ENCODE data around the gene GPX5. TPM values are rescaled to one million over a fixed set of nuclear protein-coding genes. Genes with fewer than 3 reads are reported as not detected.

Gene GPX5
- total RNA-seq, 3 donors from 2014 or later (not counting 1 experiment from before 2014, with no cell fraction given) = not detected

DNA sequence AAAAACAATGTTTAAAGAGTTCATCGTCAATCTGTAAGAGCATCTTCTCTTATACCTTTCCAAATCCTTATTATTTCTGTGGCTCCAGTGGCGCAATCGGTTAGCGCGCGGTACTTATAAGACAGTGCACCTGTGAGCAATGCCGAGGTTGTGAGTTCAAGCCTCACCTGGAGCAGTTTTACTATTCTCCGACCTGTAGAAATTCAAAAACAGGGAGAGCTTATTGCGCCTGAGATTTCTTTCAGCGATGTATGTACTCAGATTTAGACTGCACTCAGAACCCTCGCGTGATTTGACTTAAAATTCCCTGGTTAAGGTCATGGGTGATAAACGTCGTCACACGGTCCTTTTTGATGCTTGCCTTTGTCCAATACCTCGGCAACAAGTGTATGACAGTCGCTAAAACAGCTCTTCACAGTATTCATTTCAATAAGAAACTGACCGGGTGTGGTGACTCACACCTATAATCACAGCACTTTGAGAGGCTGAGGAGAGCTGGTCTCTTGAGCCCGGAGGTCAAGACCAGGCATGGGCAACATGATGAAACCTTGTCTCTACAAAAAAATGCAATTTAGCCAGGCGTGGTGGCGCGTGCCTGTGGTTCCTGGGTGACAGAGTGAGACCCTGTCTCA, 11.9 kb downstream of the GPX5 start:
- WGBS (ENCODE audit: insufficient coverage) = 42% methylated on average over 22 of the region's 22 CpGs
- H3K4me3 ChIP-seq (ENCODE audit: low read length) = no peak overlapping the region
- Mint-ChIP-seq H3K27me3 (ENCODE audit: low read depth in 2 of 2) (peaks cover 54 to 96% of the 10 kb centered on the region in 2 donors), H3K4me3 (no peak overlapping the region), H3K36me3 (peaks cover 8% of the 10 kb centered on the region), H3K9me3 (peaks cover 0 to 8% of the 10 kb centered on the region in 2 donors), H3K27ac (no peak overlapping the region), H3K4me1 (peaks cover 4 to 5% of the 10 kb centered on the region in 2 donors)
- intact Hi-C loops (cut with micrococcal nuclease) = no loop called here
- TF ChIP-seq, protein P1, sequence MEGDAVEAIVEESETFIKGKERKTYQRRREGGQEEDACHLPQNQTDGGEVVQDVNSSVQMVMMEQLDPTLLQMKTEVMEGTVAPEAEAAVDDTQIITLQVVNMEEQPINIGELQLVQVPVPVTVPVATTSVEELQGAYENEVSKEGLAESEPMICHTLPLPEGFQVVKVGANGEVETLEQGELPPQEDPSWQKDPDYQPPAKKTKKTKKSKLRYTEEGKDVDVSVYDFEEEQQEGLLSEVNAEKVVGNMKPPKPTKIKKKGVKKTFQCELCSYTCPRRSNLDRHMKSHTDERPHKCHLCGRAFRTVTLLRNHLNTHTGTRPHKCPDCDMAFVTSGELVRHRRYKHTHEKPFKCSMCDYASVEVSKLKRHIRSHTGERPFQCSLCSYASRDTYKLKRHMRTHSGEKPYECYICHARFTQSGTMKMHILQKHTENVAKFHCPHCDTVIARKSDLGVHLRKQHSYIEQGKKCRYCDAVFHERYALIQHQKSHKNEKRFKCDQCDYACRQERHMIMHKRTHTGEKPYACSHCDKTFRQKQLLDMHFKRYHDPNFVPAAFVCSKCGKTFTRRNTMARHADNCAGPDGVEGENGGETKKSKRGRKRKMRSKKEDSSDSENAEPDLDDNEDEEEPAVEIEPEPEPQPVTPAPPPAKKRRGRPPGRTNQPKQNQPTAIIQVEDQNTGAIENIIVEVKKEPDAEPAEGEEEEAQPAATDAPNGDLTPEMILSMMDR (IDR thresholded peaks at IDR 0.05) = no peak
- H3K27me3 ChIP-seq (ENCODE audit: control insufficient read depth, insufficient read depth, low read length) = peaks cover 8% of the 10 kb centered on the region
- ATAC-seq (no peak), DNase-seq (peak in 1 of 2 donors; percentile 60)
- H3K9me3 ChIP-seq (ENCODE audit: control insufficient read depth, insufficient read depth, low read length) = peaks cover 2% of the 10 kb centered on the region
- H3K27ac ChIP-seq (ENCODE audit: low read length) = no peak overlapping the region
- H3K36me3 ChIP-seq (ENCODE audit: control insufficient read depth, insufficient read depth, low read length) = no peaks in the 10 kb centered on the region
- H3K4me1 ChIP-seq (ENCODE audit: control insufficient read depth, insufficient read depth, low read length) = peaks cover 4% of the 10 kb centered on the region

DNA sequence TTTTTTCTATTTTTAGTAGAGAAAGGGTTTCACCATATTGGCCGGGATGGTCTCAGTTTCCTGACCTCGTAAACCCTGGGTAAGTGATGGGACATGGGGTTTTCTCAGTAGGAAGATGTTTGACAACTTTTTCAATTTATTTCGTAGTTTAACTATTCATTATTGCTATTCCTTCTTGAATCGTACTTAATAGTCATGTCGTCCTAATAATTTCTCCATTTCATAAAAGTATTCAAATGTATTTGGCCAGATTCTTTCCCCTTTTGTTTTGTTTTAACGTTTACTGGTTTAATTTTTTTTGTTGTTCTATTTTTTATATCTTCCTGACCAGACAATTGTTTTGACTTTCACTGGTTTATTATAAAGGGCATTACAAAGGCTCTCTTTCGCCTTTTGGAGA, 16.3 kb downstream of the GPX5 start:
- H3K9me3 ChIP-seq (ENCODE audit: control insufficient read depth, insufficient read depth, low read length) = peaks cover 5% of the 10 kb centered on the region
- TF ChIP-seq, protein P1 (IDR thresholded peaks at IDR 0.05) = no peak
- H3K27me3 Mint-ChIP-seq (ENCODE audit: low read depth in 2 of 2) = peaks cover 35 to 92% of the 10 kb centered on the region in 2 donors
- H3K4me3 Mint-ChIP-seq = no peak overlapping the region
- H3K9me3 Mint-ChIP-seq = peaks cover 0 to 8% of the 10 kb centered on the region in 2 donors
- WGBS (ENCODE audit: insufficient coverage) = 77% methylated on average over 6 of the region's 7 CpGs
- no peak overlapping the region for H3K27ac ChIP-seq (ENCODE audit: low read length)
- ATAC-seq (no peak), DNase-seq (no peak)
- peaks cover 13% of the 10 kb centered on the region for H3K36me3 Mint-ChIP-seq
- H3K27ac Mint-ChIP-seq = no peak overlapping the region
- peaks cover 30% of the 10 kb centered on the region for H3K27me3 ChIP-seq (ENCODE audit: control insufficient read depth, insufficient read depth, low read length)
- peaks cover 7 to 10% of the 10 kb centered on the region in 2 donors for H3K4me1 Mint-ChIP-seq
- no peaks in the 10 kb centered on the region for H3K36me3 ChIP-seq (ENCODE audit: control insufficient read depth, insufficient read depth, low read length)
- intact Hi-C loops (cut with micrococcal nuclease) = no loop called here
- no peak overlapping the region for H3K4me3 ChIP-seq (ENCODE audit: low read length)
- H3K4me1 ChIP-seq (ENCODE audit: control insufficient read depth, insufficient read depth, low read length) = peaks cover 14% of the 10 kb centered on the region

DNA sequence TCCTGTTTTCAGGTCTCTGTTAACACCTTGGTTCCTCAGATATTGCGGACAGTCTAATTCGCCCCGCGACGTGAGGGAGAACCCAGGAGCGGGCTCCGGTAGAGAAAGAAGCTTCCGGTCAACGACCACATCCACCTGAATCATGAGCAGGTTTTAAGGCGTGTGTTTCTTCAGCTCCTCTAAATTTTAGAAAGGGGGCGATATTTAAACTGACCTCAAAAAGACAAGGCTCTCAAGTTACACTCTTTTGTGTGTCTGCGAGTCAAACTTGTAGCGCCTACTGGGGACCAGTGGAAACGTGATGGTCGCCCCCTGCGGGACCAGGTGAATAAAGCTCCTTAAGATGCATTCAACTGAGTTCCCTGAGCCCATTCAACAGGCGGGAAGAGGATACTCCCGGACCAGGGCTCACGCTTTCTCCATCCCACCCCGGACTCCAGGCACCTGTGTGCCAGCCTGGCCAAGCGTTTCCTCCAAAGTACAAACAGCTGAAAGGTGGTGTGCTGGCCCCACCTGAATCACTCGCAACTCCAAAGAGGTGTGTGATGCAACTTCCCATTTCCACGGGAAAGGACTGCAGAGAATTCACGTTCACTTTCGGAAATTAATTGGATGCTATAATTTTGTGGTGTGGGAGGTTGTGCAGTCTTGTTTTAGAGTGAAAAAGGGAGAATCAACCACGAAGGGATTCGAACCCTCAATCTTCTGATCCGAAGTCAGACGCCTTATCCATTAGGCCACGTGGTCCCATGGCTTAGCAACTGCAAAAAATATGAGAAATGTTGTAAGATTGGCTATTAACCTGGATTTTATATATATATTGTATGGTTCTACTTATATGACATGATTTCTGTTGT, 17.0 kb downstream of the GPX5 start:
- WGBS (ENCODE audit: insufficient coverage) = 2% methylated on average over 30 of the region's 30 CpGs
- peaks cover 2 to 8% of the 10 kb centered on the region in 2 donors for H3K9me3 Mint-ChIP-seq
- TF ChIP-seq, protein P1 (IDR thresholded peaks at IDR 0.05) = no peak
- no peaks in the 10 kb centered on the region for H3K36me3 ChIP-seq (ENCODE audit: control insufficient read depth, insufficient read depth, low read length)
- peaks cover 14% of the 10 kb centered on the region for H3K4me1 ChIP-seq (ENCODE audit: control insufficient read depth, insufficient read depth, low read length)
- DNase-seq = peak in 1 of 2 donors; percentile 75
- no peak overlapping the region for H3K27ac Mint-ChIP-seq
- peaks cover 38 to 92% of the 10 kb centered on the region in 2 donors for H3K27me3 Mint-ChIP-seq (ENCODE audit: low read depth in 2 of 2)
- H3K36me3 Mint-ChIP-seq = peaks cover 15% of the 10 kb centered on the region
- H3K4me1 Mint-ChIP-seq = peaks cover 7 to 10% of the 10 kb centered on the region in 2 donors
- H3K4me3 ChIP-seq (ENCODE audit: low read length) = no peak overlapping the region
- H3K9me3 ChIP-seq (ENCODE audit: control insufficient read depth, insufficient read depth, low read length) = peaks cover 5% of the 10 kb centered on the region
- H3K27me3 ChIP-seq (ENCODE audit: control insufficient read depth, insufficient read depth, low read length) = peaks cover 28% of the 10 kb centered on the region
- H3K27ac ChIP-seq (ENCODE audit: low read length) = no peak overlapping the region
- intact Hi-C loops (cut with micrococcal nuclease) = no loop called here
- ATAC-seq = peak in 1 of 3 donors; percentile 36
- H3K4me3 Mint-ChIP-seq = peak overlapping the region; percentile 35
